Kidney tubule cell (primary cell): ENCODE results near the gene B3GAT3.
A peak's percentile ranks its signal among the peaks of the same experiment; 100 is the strongest.
"Not testable (repeated sequence)": the region's sequence is repeated elsewhere in the genome, so short reads cannot be mapped to it uniquely, and the experiment has no call there.

Experiments
- DNase-seq: peaks from one replicate; pipeline ENCODE4 v3.0.0-alpha.2; 2018; ENCODE audit warnings: low spot score

The B3GAT3 gene

GRCh38 chr11:62603776-62604299 is 17.9 kb downstream of the B3GAT3 start:
- no peak for DNase-seq

GRCh38 chr11:62603072-62603408 is 18.7 kb downstream of the B3GAT3 start:
- DNase-seq: no peak

GRCh38 chr11:62602141-62603071 is 19.4 kb downstream of the B3GAT3 start:
- DNase-seq: no peak

- peak; percentile 99 for DNase-seq
Observed at GRCh38 chr11:62601372-62602140, 20.2 kb downstream of the B3GAT3 start, which contains the start of gene MTA2. MTA2 (minus strand) TSS chr11:62601865; CDS start chr11:62601450, 415 bp downstream.

- DNase-seq: peak; percentile 43
Observed at GRCh38 chr11:62601122-62601371, 20.7 kb downstream of the B3GAT3 start.

- DNase-seq: no peak
Observed at GRCh38 chr11:62600367-62601121, 21.2 kb downstream of the B3GAT3 start.

GRCh38 chr11:62599901-62600300 is 21.9 kb downstream of the B3GAT3 start:
- no peak for DNase-seq

- peak; percentile 96 for DNase-seq
Observed at GRCh38 chr11:62599069-62599696, 22.6 kb downstream of the B3GAT3 start.

- no peak for DNase-seq
Observed at GRCh38 chr11:62595124-62595523, 26.7 kb downstream of the B3GAT3 start.

GRCh38 chr11:62593434-62594044 is 28.2 kb downstream of the B3GAT3 start:
- DNase-seq: peak; percentile 72

GRCh38 chr11:62592989-62593421 is 28.8 kb downstream of the B3GAT3 start:
- DNase-seq: no peak

GRCh38 chr11:62592146-62592815 is 29.5 kb downstream of the B3GAT3 start:
- no peak for DNase-seq

GRCh38 chr11:62591448-62592145 is 30.2 kb downstream of the B3GAT3 start, which contains the start of gene TUT1:
TUT1 (minus strand) TSS chr11:62591523; CDS start chr11:62591485, 38 bp downstream.
- DNase-seq: peak; percentile 99

- DNase-seq: peak; percentile 20
Observed at GRCh38 chr11:62588966-62589637, 32.7 kb downstream of the B3GAT3 start.

GRCh38 chr11:62585356-62585755 is 36.4 kb downstream of the B3GAT3 start:
- DNase-seq: not testable (repeated sequence)

- DNase-seq: not testable (repeated sequence)
Observed at GRCh38 chr11:62581735-62582134, 40.1 kb downstream of the B3GAT3 start.

- no peak for DNase-seq
Observed at GRCh38 chr11:62580959-62581715, 40.6 kb downstream of the B3GAT3 start.

GRCh38 chr11:62579252-62579651 is 42.5 kb downstream of the B3GAT3 start:
- peak; percentile 65 for DNase-seq

- no peak for DNase-seq
Observed at GRCh38 chr11:62578541-62578940, 43.2 kb downstream of the B3GAT3 start.
